HepG2 (cell line): ENCODE measurements around the gene RAD51C.
"Not testable (repeated sequence)": the region's sequence is repeated elsewhere in the genome, so short reads cannot be mapped to it uniquely, and the experiment has no call there.

ENCODE experiments used
- ATF3 ChIP-seq: sonication (generic); formaldehyde crosslinking; IDR thresholded peaks from 2 replicates; pipeline ENCODE4 v1.4.0; 2020; ENCODE audit warnings: missing genetic modification reagents
- CREB1 ChIP-seq, 2 experiments: fragments of 450-650 bp in 1 of 2; IDR thresholded peaks; 2 replicates each; pipeline ENCODE4 v1.6.1; 2016 to 2017; ENCODE audit warnings: control low read depth in 1 of 2, mild to moderate bottlenecking in 1 of 2, missing compliant biosample characterization in 1 of 2, missing genetic modification characterization in 1 of 2
- EZH2 ChIP-seq: conservative IDR thresholded peaks from 2 replicates; pipeline ENCODE4 v1.6.1; 2012; ENCODE audit warnings: mild to moderate bottlenecking, low read depth, low read length, moderate library complexity
- NR2C2 ChIP-seq: sonication (generic); formaldehyde crosslinking; IDR thresholded peaks from 2 replicates; pipeline ENCODE4 v1.4.0; 2020; ENCODE audit warnings: missing genetic modification reagents, mild to moderate bottlenecking, moderate library complexity, borderline replicate concordance
- ZNF569 ChIP-seq: sonication (generic); formaldehyde crosslinking; IDR thresholded peaks from 2 replicates; pipeline ENCODE4 v1.5.0; 2020; ENCODE audit warnings: mild to moderate bottlenecking, missing genetic modification reagents, moderate library complexity, borderline replicate concordance
- TF ChIP-seq, protein P1 (sequence below): sonication (generic); formaldehyde crosslinking; IDR thresholded peaks from 2 replicates; pipeline ENCODE4 v1.8.1; 2022; ENCODE audit warnings: low read depth, mild to moderate bottlenecking, missing genetic modification reagents

GRCh38 chr17:58678287-58678686, 14.1 kb upstream of the RAD51C start:
- TF ChIP-seq EZH2; ZNF569 (CRISPR knock-in tag); CREB1 (IDR thresholded peaks at IDR 0.05); CREB1 (CRISPR knock-in tag; IDR thresholded peaks at IDR 0.05); NR2C2; ATF3 (CRISPR knock-in tag): not testable (repeated sequence)
- TF ChIP-seq, protein P1, sequence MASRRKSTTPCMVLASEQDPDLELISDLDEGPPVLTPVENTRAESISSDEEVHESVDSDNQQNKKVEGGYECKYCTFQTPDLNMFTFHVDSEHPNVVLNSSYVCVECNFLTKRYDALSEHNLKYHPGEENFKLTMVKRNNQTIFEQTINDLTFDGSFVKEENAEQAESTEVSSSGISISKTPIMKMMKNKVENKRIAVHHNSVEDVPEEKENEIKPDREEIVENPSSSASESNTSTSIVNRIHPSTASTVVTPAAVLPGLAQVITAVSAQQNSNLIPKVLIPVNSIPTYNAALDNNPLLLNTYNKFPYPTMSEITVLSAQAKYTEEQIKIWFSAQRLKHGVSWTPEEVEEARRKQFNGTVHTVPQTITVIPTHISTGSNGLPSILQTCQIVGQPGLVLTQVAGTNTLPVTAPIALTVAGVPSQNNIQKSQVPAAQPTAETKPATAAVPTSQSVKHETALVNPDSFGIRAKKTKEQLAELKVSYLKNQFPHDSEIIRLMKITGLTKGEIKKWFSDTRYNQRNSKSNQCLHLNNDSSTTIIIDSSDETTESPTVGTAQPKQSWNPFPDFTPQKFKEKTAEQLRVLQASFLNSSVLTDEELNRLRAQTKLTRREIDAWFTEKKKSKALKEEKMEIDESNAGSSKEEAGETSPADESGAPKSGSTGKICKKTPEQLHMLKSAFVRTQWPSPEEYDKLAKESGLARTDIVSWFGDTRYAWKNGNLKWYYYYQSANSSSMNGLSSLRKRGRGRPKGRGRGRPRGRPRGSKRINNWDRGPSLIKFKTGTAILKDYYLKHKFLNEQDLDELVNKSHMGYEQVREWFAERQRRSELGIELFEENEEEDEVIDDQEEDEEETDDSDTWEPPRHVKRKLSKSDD: not testable (repeated sequence)
